ENCODE data around the gene ATP10D.

Gene ATP10D

GRCh38 chr4:47577779-47578553, 92.9 kb downstream of the ATP10D start:
- no peak for DNase-seq (ENCODE audit: low spot score)
- Histone ChIP-seq H3K27ac (peak overlapping the region; percentile 78 to 79), H3K4me3 (no peak overlapping the region)
- no peak for TF ChIP-seq CTCF (IDR thresholded peaks at IDR 0.05)

GRCh38 chr4:47579235-47579634, 94.2 kb downstream of the ATP10D start:
- H3K4me3 ChIP-seq, result no peak overlapping the region
- TF ChIP-seq CTCF (IDR thresholded peaks at IDR 0.05), result no peak
- peak overlapping the region; percentile 13 to 79 for H3K27ac ChIP-seq
- no peak for DNase-seq (ENCODE audit: low spot score)

GRCh38 chr4:47590325-47590724, 105.2 kb downstream of the ATP10D start:
- DNase-seq (ENCODE audit: low spot score), result no peak
- Histone ChIP-seq H3K27ac (no peak overlapping the region), H3K4me3 (no peak overlapping the region)
- no peak for TF ChIP-seq CTCF (IDR thresholded peaks at IDR 0.05)

GRCh38 chr4:47597696-47598095, 112.6 kb downstream of the ATP10D start:
- no peak for DNase-seq (ENCODE audit: low spot score)
- TF ChIP-seq CTCF (IDR thresholded peaks at IDR 0.05), result no peak
- H3K27ac ChIP-seq, result no peak overlapping the region
- no peak overlapping the region for H3K4me3 ChIP-seq

- TF ChIP-seq CTCF (IDR thresholded peaks at IDR 0.05), result no peak
- no peak overlapping the region for H3K4me3 ChIP-seq
- no peak overlapping the region for H3K27ac ChIP-seq
- no peak for DNase-seq (ENCODE audit: low spot score)
Observed at GRCh38 chr4:47598320-47598719, 113.2 kb downstream of the ATP10D start.

- no peak overlapping the region for H3K4me3 ChIP-seq
- DNase-seq (ENCODE audit: low spot score), result no peak
- H3K27ac ChIP-seq, result no peak overlapping the region
- TF ChIP-seq CTCF (IDR thresholded peaks at IDR 0.05), result no peak
Observed at GRCh38 chr4:47598896-47599295, 113.8 kb downstream of the ATP10D start.

- Histone ChIP-seq H3K4me3 (no peak overlapping the region), H3K27ac (no peak overlapping the region)
- no peak for DNase-seq (ENCODE audit: low spot score)
- TF ChIP-seq CTCF (IDR thresholded peaks at IDR 0.05), result no peak
Observed at GRCh38 chr4:47606482-47606881, 121.4 kb downstream of the ATP10D start.
